Fibroblast of villous mesenchyme (primary cell): ENCODE measurements around the gene AGPAT1. TPM values are rescaled to one million over a fixed set of nuclear protein-coding genes. Genes with fewer than 3 reads are reported as not detected.

Experiments used
- DNase-seq: peaks from one replicate; pipeline ENCODE4 v3.0.0-alpha.2; 2010; ENCODE audit warnings: low read depth
- H3K4me3 ChIP-seq: 2 replicates; pipeline ENCODE4 v1.5.1; 2011; ENCODE audit warnings: low read depth, mild to moderate bottlenecking, low read length
- CTCF ChIP-seq: IDR thresholded peaks from 2 replicates; pipeline ENCODE4 v1.5.1; 2012; ENCODE audit warnings: low read depth, mild to moderate bottlenecking, low read length; ENCODE audit not compliant: insufficient read depth
- total RNA-seq: library from RNA; depleted of rRNA; stranded (reverse); fragments of >200 nt; gene quantifications from 2 replicates; pipeline ENCODE4 v1.2.3, GENCODE V29; 2012

Gene AGPAT1
- total RNA-seq, 1 donor = 30.2 TPM

GRCh38 chr6:32183483-32184083 lies 7.7 kb upstream of the AGPAT1 start:
- TF ChIP-seq CTCF = no peak
- DNase-seq = no peak
- no peak overlapping the region for H3K4me3 ChIP-seq

- TF ChIP-seq CTCF = no peak
These were observed 7.1 kb upstream of the AGPAT1 start for GRCh38 chr6:32183030-32183429.

GRCh38 chr6:32182555-32182981 lies 6.7 kb upstream of the AGPAT1 start:
- DNase-seq = no peak
- no peak for TF ChIP-seq CTCF
- H3K4me3 ChIP-seq = no peak overlapping the region

More at GRCh38 chr6:32183030-32183429, 7.1 kb upstream of the AGPAT1 start:
- no peak for DNase-seq
- no peak overlapping the region for H3K4me3 ChIP-seq

- TF ChIP-seq CTCF = no peak
- no peak for DNase-seq
- H3K4me3 ChIP-seq = no peak overlapping the region
These were observed 6.1 kb upstream of the AGPAT1 start for GRCh38 chr6:32181915-32182529.

GRCh38 chr6:32181148-32181702 lies 5.3 kb upstream of the AGPAT1 start:
- no peak for DNase-seq
- H3K4me3 ChIP-seq = no peak overlapping the region
- TF ChIP-seq CTCF = no peak

GRCh38 chr6:32179766-32180405 lies 4.0 kb upstream of the AGPAT1 start:
- H3K4me3 ChIP-seq = no peak overlapping the region
- no peak for DNase-seq
- TF ChIP-seq CTCF = no peak
